Testis (tissue), 2 donors: ENCODE measurements around the gene MARK1.

Source experiments
- POLR2A ChIP-seq: fragments of 450-650 bp; IDR thresholded peaks from one replicate; pipeline ENCODE4 v1.6.1; 2017; ENCODE audit warnings: antibody characterized with exemption, mild to moderate bottlenecking, moderate library complexity
- TF ChIP-seq, protein P1 (sequence below), 3 experiments: fragments of 450-650 bp in 2 of 3; fragments of 200-600 bp in 1 of 3; sonication (generic) in 1 of 3; IDR thresholded peaks; one replicate each; pipeline ENCODE4 v1.5.1; 2016 to 2019; ENCODE audit warnings: antibody characterized with exemption in 3 of 3, mild to moderate bottlenecking in 2 of 3, moderate library complexity in 1 of 3

DNA sequence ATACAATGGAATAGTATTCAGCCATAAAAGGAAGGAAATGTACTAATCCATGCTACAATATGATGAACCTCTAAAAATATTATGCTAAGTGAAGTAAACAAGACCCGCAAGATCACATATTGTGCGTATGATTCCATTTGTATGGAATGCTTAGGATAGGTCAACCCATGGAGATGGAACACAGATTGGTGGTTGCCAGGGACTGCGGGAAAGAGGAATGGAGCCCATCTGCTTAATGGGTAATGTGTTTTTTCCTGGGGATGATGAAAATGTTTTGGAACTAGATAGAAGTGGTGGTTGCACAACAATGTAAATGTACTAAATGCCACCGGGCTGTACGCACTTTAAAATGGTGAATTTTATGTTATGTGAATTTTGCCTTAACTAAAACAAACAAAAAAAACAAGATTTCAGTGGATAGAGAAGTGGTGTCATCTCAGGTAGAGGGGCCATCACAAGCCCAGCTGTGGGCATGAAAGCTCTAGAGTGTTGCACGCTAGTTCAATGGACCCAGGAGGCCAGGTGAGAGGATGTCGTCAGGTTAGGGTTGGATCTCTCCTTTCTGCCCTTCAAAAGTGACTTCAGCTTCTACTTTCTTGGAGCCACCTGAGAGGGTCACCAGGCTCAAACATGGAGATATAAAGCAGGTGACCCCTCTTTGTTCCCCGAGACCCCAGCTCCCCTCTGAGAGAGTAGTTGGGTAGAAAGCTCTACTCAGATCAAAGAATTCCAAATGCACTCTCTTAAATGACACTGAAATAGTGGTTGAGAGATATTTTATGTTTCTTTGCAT, 164.7 kb downstream of the MARK1 start:
- TF ChIP-seq POLR2A = no peak
- TF ChIP-seq, protein P1, sequence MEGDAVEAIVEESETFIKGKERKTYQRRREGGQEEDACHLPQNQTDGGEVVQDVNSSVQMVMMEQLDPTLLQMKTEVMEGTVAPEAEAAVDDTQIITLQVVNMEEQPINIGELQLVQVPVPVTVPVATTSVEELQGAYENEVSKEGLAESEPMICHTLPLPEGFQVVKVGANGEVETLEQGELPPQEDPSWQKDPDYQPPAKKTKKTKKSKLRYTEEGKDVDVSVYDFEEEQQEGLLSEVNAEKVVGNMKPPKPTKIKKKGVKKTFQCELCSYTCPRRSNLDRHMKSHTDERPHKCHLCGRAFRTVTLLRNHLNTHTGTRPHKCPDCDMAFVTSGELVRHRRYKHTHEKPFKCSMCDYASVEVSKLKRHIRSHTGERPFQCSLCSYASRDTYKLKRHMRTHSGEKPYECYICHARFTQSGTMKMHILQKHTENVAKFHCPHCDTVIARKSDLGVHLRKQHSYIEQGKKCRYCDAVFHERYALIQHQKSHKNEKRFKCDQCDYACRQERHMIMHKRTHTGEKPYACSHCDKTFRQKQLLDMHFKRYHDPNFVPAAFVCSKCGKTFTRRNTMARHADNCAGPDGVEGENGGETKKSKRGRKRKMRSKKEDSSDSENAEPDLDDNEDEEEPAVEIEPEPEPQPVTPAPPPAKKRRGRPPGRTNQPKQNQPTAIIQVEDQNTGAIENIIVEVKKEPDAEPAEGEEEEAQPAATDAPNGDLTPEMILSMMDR (IDR thresholded peaks at IDR 0.05) = no peak
